GM12874 (cell line): Measurements from ENCODE around the gene MORC3.

Source experiments
- CTCF ChIP-seq: IDR thresholded peaks from 2 replicates; pipeline ENCODE4 v1.5.1; 2011; ENCODE audit warnings: low read depth, mild to moderate bottlenecking, control low read depth, low read length, moderate library complexity; ENCODE audit not compliant: insufficient read depth

The MORC3 gene

GRCh38 chr21:36319767-36320420 is at the start of gene MORC3:
TSS of gene MORC3 (plus strand) at chr21:36320197. CDS start at chr21:36320265, 68 bp downstream.
- no peak for TF ChIP-seq CTCF

GRCh38 chr21:36274128-36274527 is 45.9 kb upstream of the MORC3 start:
- TF ChIP-seq CTCF = no peak

GRCh38 chr21:36282568-36283230 is 37.3 kb upstream of the MORC3 start:
- TF ChIP-seq CTCF = no peak

- TF ChIP-seq CTCF = no peak
Observed at GRCh38 chr21:36288651-36289243, 31.2 kb upstream of the MORC3 start.

- no peak for TF ChIP-seq CTCF
Observed at GRCh38 chr21:36291509-36291908, 28.5 kb upstream of the MORC3 start.

- no peak for TF ChIP-seq CTCF
Observed at GRCh38 chr21:36297406-36297937, 22.5 kb upstream of the MORC3 start.

- TF ChIP-seq CTCF = no peak
Observed at GRCh38 chr21:36297938-36298572, 21.9 kb upstream of the MORC3 start.
